ENCODE results near the gene SOX21. TPM values are rescaled to one million over a fixed set of nuclear protein-coding genes. Genes with fewer than 3 reads are reported as not detected.

Gene SOX21
- not detected in 2 replicates for total RNA-seq (2013; cell fraction: nucleolus; rRNA removed)
- total RNA-seq (2014; rRNA removed) = not detected in 2 replicates
- not detected in 2 replicates for total RNA-seq (2014; rRNA removed; fragmentation: Illumina TruSeq; extraction: Trizol)
- not detected in 2 replicates for total RNA-seq (2021)
- not detected for polyA plus RNA-seq (2011; ENCODE audit: low read depth)
- polyA plus RNA-seq (2011; rRNA removed) = not detected in 2 replicates
- polyA plus RNA-seq (2011; cell fraction: cytosol; rRNA removed) = not detected in 2 replicates
- not detected in 2 replicates for polyA plus RNA-seq (2011; cell fraction: nucleus; rRNA removed)
- polyA plus RNA-seq (2012) = not detected in 2 replicates
- polyA plus RNA-seq (2014; fragmentation: Illumina TruSeq; extraction: Trizol) = not detected in 2 replicates
- polyA plus RNA-seq (2014; fragmentation: Nextera tagmentation; extraction: Ambion mirVana) = not detected
- polyA plus RNA-seq (2014; rRNA removed) = not detected in 2 replicates
- polyA plus RNA-seq (2016; fragmentation: Nextera tagmentation; extraction: Ambion mirVana) = not detected
- not detected in 2 replicates for polyA minus RNA-seq (2011; rRNA and poly(A)+ RNA removed)
- polyA minus RNA-seq (2011; cell fraction: cytosol; rRNA and poly(A)+ RNA removed) = not detected in 2 replicates
- not detected in 2 replicates for polyA minus RNA-seq (2011; cell fraction: nucleus; rRNA and poly(A)+ RNA removed)
- Bru-seq, nascent RNA = percentile 16 among the genes with signal in this experiment
- not detected for BruChase-seq, experiment 1, labeled RNA remaining after a 6-hour chase
- not detected for BruChase-seq, experiment 2, labeled RNA remaining after a 2-hour chase
- long read RNA-seq, experiment 1 = 0 reads
- long read RNA-seq, experiment 2 = 0 reads

- Histone ChIP-seq H2AFZ (ENCODE audit: control insufficient read depth, low read depth, low read length) (no peak within 1 kb of the TSS), H3K27me3 (replicated peaks in 1 of 2; ENCODE audit: control insufficient read depth in 2 of 2, insufficient read depth in 2 of 2, low read length in 1 of 2) (peaks cover 12 to 37% of the 10 kb centered on the region in 2 experiments), H3K4me3 (no peak within 1 kb of the TSS), H3K36me3 (ENCODE audit: control insufficient read depth in 2 of 2, insufficient read depth in 2 of 2, low read length in 1 of 2) (no peaks in the 10 kb centered on the region), H4K20me1 (ENCODE audit: control insufficient read depth, insufficient read depth) (no peaks in the 10 kb centered on the region), H3K9me3 (replicated peaks; ENCODE audit: control insufficient read depth, insufficient read depth, low read length) (no peaks in the 10 kb centered on the region; the same call in 1 of the 3 replicates), H3K4me1 (ENCODE audit: control insufficient read depth, insufficient read depth, low read length) (no peaks in the 10 kb centered on the region), H3K27ac (ENCODE audit: control insufficient read depth, insufficient read depth) (no peak within 1 kb of the TSS), H3K9ac (ENCODE audit: control insufficient read depth, insufficient read depth, low read length) (no peak within 1 kb of the TSS), H3K4me2 (ENCODE audit: control insufficient read depth, insufficient read depth) (peak within 1 kb of the TSS; percentile 59; the same call in 1 of the 2 replicates), H3K79me2 (ENCODE audit: control insufficient read depth, insufficient read depth, low read length) (no peaks in the 10 kb centered on the region)
- in situ Hi-C loops (cut with MboI) (no loop called here), intact Hi-C loops (cut with micrococcal nuclease; ENCODE audit: unreplicated experiment) (no loop called here)
- peak; percentile 1 for TF ChIP-seq SUZ12 (IDR thresholded peaks at IDR 0.05; ENCODE audit: unreplicated experiment)
- no peak for TF ChIP-seq ZBTB11 (CRISPR knock-in tag; IDR thresholded peaks at IDR 0.05)
- no peak for TF ChIP-seq BRCA1 (IDR thresholded peaks at IDR 0.05; ENCODE audit: low read depth, low read length)
- TF ChIP-seq ZNF274 (IDR thresholded peaks at IDR 0.05; ENCODE audit: insufficient read depth, insufficient read length) = no peak
- no peak for TF ChIP-seq EZH2 (IDR thresholded peaks at IDR 0.05; ENCODE audit: borderline replicate concordance, control insufficient read depth, low read depth, low read length)
- TF ChIP-seq BCLAF1 (IDR thresholded peaks at IDR 0.05) = no peak
- peak; percentile 4 for TF ChIP-seq HDAC6 (IDR thresholded peaks at IDR 0.05; ENCODE audit: unreplicated experiment)
- DNase-seq (ENCODE audit: low read depth, low spot score) = no peak
- RAD21 ChIA-PET (ENCODE audit: unreplicated experiment) = no interaction called here
- FAIRE-seq = no peak
- ATAC-seq = no peak; the same call in 2 of the 3 replicates
- CTCF ChIA-PET = no interaction called here
- SMC1A ChIA-PET (ENCODE audit: uncharacterized antibody, unreplicated experiment) = no interaction called here
- WGBS (ENCODE audit: insufficient coverage, insufficient replicate concordance, low lambda C conversion rate, missing lambda C conversion rate) = 30% methylated on average over 24 of the region's 38 CpGs
- POLR2A ChIA-PET = no interaction called here
- no TSS peak for BruUV-seq (replicated peaks)
Measured at GRCh38 chr13:94712287-94712811, at the start of gene SOX21. Gene SOX21, minus strand, starts transcription at chr13:94712545. Its CDS starts 496 bp downstream, at chr13:94712049.

Measured in GM12878 (cell line).